GM21390 (cell line): ENCODE results near the gene STXBP1.

Experiments
- ATAC-seq: cut with Tn5 transposase; IDR thresholded peaks from one replicate; pipeline ENCODE4 v1.9.1; 2021; ENCODE audit not compliant: unreplicated experiment

Gene STXBP1

DNA sequence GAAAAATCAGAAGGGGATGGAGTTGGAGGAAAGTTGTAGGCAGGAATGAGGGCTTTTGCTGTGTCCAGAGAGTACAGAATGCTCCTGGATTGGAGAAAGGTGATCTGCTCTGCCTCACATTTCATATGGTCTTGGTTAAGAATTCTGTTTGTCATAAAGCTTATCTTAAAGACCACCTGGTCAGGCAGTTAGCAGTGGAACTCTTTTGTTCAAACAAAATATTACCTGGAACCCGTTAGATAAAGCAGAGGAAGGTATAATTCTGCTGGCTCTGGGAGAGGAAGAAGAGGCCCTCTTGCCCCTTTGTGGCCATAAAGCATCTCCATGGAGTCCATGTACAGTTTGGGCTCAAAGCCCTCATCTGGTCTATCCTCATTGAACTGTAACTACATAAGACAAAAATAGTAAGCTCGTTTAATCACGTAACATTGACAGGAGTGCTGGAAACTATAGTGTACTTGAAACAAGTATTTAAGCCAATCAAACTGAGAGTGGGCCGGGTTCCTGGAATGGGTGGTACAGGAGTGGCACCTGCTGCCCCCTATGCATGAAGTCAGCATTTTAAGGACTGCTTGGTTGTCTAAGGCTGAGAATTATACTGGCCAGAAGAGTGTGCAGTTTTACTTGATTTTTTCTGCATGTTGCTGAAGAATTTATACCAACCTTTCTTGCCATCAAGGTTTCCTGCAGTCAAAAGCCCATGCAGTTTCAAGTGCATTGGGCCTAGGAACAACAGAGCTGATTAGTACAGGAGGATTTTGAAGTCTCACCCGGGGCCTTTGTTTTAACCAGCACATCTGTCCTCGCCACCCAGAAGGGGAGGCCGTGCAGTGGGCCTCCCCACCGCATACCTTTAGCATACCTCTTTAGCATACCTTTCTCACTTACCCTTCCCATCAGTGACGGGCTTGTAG, 39.9 kb downstream of the STXBP1 start:
- no peak for ATAC-seq

DNA sequence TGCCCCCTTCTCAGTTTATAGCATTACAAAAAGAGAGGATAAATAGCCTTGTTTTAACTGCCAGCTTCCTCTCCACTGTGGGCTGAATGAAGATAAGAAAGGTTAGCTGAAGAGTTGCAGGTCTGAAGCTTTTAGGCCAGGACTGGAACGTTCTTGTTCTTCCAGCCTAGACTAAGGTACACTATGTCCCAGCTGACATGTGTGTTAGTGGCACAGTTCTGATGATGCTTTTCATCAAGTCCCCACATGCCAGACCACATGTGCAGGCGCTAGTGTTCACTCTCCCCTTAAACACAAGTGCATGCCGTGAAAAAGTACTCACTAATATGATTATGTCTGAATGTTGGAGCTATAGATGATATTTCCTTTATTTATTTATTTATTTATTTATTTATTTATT, 40.7 kb downstream of the STXBP1 start:
- ATAC-seq = no peak

DNA sequence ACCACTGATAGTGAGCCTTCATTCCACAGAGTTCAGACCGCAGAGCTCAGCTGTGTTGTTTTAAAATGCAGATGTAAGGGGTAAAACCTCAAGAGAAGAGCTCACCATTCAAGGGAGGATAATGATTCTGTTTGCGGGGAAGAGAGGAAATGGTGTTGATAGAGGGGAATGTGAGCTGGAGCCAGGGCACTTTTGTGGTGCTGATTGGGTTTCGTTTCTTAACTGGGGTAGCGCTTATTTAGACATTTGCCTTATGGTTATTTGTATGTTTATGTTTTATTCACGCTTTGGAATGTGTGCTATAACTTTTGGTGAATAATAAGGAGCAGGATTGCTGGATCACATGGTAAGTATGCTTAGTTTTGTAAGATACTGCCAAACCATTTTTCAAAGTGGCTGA, 42.5 kb downstream of the STXBP1 start:
- no peak for ATAC-seq

DNA sequence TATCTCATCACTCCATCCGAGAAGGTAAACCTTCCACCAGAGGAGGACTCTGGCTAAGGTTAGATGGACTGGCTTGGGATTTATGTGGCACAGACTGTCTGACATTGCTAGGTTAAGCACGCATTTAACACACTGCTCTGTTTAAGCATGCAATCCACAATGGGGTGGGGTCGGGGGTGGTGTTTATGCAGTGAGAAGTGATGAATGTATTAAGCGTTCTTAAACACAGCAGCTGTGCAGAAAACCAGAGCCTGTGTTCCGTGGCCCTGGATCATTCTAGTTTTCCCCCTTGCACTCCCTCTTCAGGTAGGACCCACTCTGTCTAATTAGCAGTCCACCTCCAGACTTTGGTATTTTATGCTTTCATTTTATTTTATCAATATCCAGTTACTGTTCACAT, 46.4 kb downstream of the STXBP1 start:
- ATAC-seq = no peak

DNA sequence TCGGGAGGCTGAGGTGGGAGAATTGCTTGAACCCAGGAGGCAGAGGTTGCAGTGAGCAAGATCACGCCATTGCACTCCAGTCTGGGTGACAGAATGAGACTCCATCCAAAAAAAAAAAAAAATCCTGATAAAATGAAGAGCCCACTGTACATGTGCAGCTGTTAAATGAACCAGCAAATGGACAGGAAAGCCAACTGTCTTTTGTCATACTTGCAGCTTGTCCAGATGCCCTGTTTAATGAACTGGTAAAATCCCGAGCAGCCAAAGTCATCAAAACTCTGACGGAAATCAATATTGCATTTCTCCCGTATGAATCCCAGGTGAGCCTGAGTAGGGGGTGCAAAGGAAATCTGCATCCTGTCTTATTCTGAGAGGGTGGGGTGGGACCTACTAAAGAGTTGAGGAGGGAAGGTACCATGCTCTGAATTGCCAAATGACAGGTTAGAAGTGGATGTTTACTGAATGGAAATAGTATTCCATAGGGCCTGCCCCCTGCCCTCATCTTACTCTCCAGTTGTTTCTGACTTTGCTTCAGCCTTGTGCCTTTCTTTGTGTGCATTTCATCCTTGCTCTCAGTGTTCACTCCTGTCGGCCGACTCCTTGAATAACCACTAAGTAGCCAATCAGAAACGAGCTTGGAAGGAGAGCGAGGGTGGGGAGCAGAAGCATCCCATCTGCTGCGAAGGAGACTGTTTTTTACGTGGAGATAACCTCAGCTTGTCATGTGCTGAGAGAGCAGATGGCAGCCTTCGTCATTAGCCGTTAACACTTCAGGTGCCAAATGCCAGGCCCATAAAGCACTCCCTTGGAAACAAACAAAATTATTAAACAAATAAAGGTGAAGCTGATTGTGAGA, 49.0 kb downstream of the STXBP1 start:
- ATAC-seq = no peak

DNA sequence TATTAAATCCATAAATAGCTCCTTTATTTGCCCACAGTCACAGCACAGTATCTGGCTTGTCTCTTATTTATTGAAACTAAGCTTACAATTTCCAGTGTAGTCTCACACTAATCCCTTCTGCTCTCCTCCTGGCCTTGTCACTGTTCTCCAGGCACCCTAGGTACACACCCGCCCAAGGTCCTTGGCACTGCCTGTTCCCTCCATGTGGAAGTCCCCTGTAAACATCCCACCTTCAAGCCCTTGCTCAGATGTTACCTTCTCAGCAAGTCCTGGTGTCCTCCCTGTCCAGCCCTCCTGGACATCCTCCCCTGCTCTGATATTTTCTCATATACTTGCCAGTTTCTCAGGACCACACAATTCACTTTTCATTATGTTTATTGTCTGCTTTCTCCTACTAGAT, 50.5 kb downstream of the STXBP1 start:
- no peak for ATAC-seq

GRCh38 chr9:127664324-127664677, 52.2 kb downstream of the STXBP1 start:
- ATAC-seq = no peak

DNA sequence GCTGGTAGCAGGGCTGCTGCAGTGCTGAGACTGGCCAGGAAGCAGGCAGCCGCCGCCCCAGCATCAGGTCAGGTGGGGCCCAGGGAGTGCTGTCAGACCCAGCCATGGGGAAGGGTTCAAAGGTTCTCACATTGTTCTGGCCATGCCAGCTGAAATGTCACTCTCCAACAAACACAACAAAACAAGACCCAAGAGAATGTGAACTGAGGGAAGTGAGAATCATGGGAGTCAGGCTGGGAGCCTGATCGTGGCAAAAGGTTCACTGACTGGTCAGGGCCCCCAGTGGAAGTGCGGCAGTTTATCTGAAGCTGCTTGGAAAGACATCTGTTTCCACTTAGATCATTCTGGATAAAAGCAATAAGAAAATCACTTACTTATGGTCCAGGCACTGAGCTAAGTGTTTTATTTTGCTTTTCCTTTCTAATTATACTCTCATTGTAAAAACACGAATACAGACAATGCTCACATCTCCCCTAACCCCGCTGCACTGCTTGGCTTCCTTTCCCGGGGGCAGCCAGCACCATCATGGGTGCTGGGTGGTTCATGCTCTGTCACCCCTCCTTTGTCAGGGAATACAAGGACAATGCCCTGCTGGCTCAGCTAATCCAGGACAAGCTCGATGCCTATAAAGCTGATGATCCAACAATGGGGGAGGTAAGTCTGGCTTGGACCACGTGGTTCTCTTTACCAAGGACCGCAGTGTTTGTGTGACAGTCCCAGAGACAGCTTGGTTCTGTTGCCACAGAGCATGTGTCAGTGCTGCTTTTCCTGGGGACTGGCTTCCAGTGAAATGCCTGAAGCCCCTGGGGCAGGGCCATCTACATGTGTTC, 52.8 kb downstream of the STXBP1 start:
- ATAC-seq = no peak

DNA sequence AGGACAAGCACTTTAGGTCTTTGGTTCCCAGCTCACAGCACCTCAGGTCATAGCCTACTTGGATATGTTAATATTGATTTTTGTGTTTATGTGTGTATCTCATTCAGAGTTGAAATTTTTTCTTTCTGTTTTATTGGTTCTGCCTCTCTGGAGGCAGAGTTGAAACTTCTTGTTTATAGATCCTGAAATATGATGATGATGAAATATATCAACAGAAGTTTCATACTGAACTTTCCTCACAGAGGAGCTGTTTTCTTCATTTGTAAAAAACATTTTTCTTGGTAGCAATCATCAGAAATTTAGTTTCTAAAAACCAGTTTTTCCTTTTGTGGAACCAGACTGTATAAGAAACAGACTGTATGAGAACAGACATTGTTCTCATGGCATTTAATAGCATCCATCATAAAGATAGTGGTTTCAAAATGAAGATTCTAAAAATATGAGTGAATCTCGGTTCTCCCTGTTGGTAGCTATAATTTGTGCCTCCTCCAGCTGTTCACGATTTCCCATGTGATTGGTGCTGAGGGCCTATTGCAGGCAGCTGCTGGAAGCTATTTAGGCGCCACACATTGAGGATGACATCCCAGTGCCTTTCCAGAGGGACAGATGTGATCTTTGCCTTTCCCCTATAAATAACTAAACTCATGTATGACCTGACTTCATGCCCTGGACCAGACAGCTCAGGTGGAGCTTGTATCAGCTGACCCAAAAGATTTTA, 55.2 kb downstream of the STXBP1 start:
- no peak for ATAC-seq

DNA sequence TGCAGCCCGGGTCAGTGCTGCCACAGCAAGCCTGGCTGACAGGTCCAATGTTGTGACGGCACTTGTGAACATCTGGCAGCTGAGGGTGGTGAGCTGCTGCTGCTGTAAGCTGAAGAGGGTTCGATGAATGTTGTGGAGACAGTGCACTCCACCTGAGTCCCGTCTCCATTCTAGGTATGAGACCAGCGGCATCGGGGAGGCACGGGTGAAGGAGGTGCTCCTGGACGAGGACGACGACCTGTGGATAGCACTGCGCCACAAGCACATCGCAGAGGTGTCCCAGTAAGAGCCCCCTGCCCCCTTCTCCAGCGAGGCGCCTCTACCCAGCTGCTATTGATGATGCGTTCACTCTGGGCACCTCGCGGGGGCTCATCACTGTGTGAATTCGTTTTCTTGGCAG, 55.8 kb downstream of the STXBP1 start:
- no peak for ATAC-seq

DNA sequence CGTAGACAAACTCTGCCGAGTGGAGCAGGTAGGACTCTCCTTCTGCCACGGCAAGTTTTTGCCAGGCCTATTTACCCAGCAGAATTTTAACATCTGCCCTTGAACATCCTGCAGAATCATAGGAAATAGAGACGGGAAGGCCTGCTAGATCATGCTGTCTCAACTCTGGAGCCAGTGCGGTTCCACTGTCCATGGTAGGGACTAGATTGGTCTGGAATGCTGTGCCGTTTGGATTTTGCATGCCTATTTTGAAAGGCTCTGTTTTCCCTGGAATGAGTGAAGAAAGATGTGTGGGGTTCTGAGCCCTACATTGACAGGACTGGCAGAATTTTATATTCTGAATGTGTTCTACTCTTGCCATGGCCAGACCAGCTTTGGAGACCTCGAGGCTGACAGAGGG, 61.2 kb downstream of the STXBP1 start:
- ATAC-seq = no peak

DNA sequence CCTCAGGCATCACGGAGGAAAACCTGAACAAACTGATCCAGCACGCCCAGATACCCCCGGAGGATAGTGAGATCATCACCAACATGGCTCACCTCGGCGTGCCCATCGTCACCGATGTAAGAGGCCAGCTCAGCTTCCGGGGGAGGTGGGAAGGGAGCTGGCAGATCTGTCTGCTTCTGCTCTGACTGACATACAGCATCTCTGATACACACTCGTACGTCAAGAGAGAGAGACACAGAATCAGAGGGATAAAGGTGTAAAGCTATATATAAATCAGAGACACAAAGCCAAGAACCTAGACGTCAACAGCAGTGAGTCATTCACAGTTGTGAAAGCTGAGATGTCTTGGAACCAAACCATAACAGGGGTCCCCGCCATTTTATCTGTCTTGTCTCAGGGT, 64.6 kb downstream of the STXBP1 start:
- no peak for ATAC-seq

- no peak for ATAC-seq
Measured at GRCh38 chr9:127679506-127679905, 67.4 kb downstream of the STXBP1 start.

- ATAC-seq = no peak
Measured at GRCh38 chr9:127680226-127680625, 68.1 kb downstream of the STXBP1 start.

GRCh38 chr9:127680846-127681245, 68.8 kb downstream of the STXBP1 start:
- ATAC-seq = no peak

DNA sequence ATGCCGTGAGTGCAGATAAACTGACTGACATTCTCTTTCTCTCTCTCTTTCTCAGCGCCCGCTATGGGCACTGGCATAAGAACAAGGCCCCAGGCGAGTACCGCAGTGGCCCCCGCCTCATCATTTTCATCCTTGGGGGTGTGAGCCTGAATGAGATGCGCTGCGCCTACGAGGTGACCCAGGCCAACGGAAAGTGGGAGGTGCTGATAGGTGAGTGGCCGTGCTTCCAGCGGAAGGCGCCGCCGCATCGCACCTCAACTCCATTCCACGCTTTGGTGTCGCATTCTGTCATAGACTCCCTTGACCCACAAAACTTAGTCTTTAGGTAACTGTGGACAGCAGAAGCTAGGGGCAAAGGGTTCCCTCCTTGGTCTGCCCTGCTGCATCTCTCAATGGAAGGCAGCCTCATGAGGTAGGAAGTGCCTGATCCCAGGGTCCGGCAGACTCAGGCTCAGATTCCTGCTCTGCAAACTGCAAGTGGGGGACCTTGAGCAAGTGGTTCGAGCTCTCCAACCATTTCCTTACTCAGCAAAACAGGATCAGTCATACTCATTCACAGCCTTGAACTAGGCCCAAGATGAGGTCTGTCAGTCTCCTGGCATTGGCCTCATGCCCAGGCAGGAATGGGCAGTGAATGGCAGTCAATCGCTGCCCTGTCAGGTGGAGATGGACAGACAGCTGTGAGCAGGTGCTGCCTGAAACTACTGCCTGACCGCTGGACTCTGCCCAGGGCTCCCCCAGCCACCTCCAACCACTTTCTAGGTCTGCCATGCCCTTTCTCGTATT, 70.5 kb downstream of the STXBP1 start:
- no peak for ATAC-seq

DNA sequence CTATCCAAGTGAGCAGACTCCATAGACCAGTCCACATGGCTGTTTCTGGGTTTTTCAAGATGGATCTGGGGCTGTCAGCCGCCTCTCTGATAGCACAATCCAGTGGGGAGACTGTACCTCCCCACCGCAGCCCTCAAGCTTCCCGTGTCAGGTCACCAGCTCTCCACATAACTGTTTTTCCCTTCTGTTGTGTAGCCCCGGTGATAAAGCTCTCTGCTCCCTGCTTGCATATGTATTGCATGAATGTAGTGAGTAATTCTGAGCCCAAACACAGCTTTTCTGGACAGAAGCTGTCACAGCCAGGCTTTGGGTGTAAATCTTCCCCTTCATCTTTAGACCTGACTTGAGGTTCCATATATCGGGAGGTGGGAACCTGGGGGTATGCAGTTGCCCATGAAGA, 71.6 kb downstream of the STXBP1 start:
- no peak for ATAC-seq

DNA sequence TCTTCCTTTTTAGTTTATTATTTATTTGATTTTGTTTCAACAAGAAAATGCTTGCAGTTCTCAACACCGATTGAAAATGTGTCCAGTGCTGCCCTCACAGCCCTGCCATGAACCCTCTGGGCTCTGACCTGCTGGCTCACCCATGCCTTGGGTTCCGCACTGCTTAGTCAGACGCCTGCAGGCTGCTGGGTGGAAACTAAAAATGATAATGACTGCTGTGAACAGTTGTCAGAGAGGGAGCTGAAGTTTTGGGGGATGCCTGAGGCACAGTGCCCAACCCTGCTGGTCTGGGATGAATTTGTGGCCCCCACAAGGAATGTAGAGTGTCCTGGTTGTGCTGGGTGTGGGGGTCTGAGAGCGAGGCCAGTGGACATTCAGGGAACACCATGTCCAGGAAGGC, 72.5 kb downstream of the STXBP1 start:
- no peak for ATAC-seq

GRCh38 chr9:127686461-127687393, 74.7 kb downstream of the STXBP1 start:
- ATAC-seq = no peak
